GM21526 (cell line): ENCODE results near the gene RIMOC1.
"Not testable (repeated sequence)": the region's sequence is repeated elsewhere in the genome, so short reads cannot be mapped to it uniquely, and the experiment has no call there.

Source experiments
- ATAC-seq: cut with Tn5 transposase; IDR thresholded peaks from one replicate; pipeline ENCODE4 v1.9.1; 2021; ENCODE audit warnings: moderate library complexity; ENCODE audit not compliant: unreplicated experiment, low FRiP score

The RIMOC1 gene

GRCh38 chr5:41885286-41885685 is 18.9 kb upstream of the RIMOC1 start:
- ATAC-seq, result no peak

GRCh38 chr5:41891066-41891707 is 13.0 kb upstream of the RIMOC1 start:
- ATAC-seq, result no peak

- no peak for ATAC-seq
Measured at GRCh38 chr5:41892031-41892430, 12.1 kb upstream of the RIMOC1 start.

DNA sequence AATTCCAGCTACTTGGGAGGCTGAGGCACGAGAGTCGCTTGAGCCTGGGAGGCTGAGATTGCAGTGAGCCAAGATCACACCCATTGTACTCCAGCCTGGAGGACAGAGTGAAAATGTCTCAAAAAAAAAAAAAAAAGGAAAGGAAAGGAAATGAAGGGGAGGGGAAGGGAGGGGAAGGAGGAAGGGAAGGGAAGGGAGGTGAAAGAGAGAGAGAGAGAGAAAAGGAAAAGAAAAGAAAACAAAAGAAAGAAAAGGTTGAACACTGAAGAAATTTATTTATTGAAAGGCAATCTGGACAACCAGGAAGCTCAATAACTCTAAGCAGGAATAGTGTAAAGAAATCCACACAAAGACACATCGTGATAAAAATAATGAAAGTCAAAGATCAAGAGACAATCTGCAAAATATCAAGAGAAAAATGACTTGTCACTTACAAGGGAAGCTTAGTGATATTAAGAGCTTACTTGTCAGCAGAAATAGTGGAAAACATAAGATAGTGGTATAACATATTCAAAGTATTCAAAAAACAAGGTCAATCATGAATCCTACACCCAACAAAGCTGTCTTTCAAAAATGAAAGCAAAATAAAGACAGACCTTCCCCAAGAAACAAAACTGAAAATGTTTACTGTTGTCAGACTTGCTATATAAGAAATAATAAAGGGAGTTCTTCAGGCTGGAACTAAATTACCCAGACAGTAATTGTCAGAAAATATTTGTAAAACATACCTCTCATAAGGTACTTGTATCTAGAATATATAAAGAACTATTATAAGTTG is 10.9 kb upstream of the RIMOC1 start:
- ATAC-seq, result no peak

DNA sequence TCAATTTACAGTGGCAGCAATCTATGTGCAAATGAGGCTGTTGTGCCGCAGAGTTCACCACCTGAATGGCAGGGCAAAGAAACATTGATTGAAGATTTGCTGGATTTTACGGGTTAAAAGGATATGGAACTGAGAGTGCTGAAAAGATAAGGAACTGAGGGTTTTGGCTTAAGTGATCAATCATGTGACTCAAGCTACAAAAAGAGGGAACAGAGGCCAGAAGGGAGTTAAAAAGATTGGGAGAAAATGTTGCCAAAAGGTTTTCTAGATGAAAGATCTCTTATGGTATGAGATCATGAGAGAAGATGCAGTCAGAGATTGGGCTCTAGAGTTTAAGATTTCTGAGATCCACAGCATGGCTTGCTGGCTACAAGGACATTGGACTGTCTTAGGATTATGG is 7.9 kb upstream of the RIMOC1 start:
- no peak for ATAC-seq

- ATAC-seq, result no peak
Measured at GRCh38 chr5:41903382-41903891, 707 bp upstream of the RIMOC1 start.

DNA sequence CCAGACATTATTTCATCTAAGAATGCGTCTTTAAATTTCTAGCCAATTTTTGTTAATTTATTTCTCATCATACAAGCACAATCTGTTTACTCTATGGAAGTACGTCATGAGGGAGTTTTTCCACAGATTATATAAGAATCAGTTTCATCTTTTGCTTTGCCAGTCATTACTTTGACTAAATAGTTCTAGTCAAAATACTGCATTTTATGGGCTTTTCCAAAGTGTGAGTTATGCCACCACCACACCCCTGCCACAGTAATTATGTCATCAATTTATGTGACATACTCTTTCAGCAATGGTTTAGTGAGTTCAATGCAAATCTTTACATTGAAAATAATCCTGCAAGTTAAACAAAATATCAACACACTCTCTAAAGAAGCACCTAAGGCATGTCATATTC is 2.0 kb downstream of the RIMOC1 start:
- ATAC-seq, result no peak

GRCh38 chr5:41908374-41909079 is 4.4 kb downstream of the RIMOC1 start:
- ATAC-seq, result no peak

GRCh38 chr5:41918105-41918504 is 14.0 kb downstream of the RIMOC1 start:
- peak; percentile 74 for ATAC-seq

- no peak for ATAC-seq
Measured at GRCh38 chr5:41921166-41921565, 17.0 kb downstream of the RIMOC1 start.

GRCh38 chr5:41921874-41922273 is 17.7 kb downstream of the RIMOC1 start:
- ATAC-seq, result no peak

DNA sequence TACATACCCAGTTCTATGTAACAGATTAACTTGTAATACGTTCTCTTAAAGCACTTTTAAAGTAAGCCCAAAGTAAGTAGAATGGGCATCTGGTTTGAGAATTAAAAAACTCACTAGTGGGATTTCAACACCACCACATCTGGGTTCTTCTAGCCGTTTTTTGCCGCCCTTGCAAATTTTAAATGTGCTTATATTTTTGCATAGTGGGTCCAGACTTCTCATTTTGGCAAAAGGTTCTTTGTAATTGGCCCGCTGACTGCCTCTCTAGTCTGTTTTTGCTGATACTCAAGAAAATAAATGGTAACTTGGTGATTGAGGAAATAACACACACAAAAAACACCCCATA is 20.4 kb downstream of the RIMOC1 start:
- ATAC-seq, result no peak

GRCh38 chr5:41924872-41925554 is 20.9 kb downstream of the RIMOC1 start, which contains the start of gene FBXO4:
FBXO4 (plus strand) TSS chr5:41925281; CDS start chr5:41925310, 29 bp downstream.
- peak; percentile 98 for ATAC-seq

DNA sequence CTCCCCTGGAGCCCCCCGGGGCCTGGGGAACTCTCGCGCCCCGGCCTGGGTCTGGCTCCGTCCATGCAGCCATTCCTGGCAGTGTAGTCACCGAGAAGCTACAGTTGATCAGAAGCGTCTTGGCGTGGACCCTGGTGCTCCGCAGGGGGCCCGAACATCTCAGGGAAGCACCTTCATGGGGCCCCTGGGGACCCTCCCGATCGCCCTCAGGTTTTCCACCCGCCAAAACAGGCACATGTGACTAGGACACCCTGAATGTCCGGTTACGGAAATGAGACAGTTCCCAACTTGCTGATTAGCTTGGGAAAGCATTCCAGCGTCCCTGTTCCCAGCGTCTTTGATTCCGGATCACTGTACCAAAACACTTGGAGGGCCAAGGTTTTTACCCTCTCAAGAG is 21.4 kb downstream of the RIMOC1 start:
- peak; percentile 33 for ATAC-seq

GRCh38 chr5:41927604-41928003 is 23.5 kb downstream of the RIMOC1 start:
- no peak for ATAC-seq

DNA sequence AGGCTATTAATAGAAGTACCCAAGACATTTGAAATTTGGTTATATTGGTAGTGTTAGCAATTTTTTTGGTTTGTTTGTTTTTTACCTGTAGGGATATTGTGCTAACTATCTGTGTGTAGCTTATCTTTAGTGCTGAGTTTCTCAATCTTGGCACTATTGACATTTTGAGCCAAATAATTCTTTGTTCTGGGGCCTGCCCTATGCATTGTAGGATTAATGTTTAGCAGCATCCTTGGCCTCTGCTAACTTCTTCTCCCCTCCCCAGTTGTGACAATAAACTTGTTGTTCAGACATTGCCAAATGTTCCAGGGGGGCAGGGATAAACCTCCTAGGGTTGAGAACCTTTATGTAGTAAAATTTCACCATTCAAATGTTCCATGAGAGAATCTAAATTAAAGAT is 24.9 kb downstream of the RIMOC1 start:
- no peak for ATAC-seq

DNA sequence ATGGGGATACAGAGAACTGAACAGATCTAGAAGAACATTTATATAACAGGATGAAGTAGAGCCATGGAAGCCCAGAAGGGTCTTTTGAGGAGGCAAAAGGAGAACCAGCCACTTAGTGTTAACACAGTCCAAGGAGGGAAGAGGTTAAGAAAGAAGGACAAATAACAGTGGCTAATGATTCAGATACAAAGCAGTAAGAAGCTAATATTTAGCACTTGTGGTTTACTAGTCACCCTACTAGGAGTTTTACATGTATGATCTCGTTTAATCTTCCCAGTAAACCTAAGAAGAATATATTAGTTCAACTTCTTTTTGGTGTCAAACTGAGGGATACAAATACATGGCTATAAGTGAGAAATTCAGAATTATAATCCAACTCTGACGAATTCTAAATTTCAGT is 28.6 kb downstream of the RIMOC1 start:
- no peak for ATAC-seq

DNA sequence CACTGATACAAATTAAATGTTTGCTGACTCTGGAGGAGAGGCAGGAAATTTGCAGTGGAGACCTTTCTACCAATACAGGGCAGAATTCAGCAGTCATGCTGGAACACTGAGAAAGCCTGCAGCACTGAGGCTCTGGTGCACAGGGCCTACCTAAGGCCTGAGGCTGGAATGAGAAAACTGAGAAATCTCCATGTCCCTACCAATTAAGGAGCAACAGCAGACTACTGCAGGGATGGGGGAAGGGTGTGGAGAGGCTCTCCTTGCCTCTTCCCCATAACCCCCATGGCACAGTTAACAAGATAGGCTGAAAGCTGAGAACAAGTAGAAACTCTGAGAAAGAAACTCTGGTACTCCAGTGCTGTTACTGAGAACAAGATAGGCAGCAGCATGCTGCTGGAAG is 31.4 kb downstream of the RIMOC1 start:
- no peak for ATAC-seq

- no peak for ATAC-seq
Measured at GRCh38 chr5:41940641-41941040, 36.5 kb downstream of the RIMOC1 start.

- not testable (repeated sequence) for ATAC-seq
Measured at GRCh38 chr5:41945332-41945955, 41.3 kb downstream of the RIMOC1 start.
